C4-2B (cell line): ENCODE data around the gene MIPOL1.

Experiments used
- CTCF ChIP-seq: fragments of 450-650 bp; conservative IDR thresholded peaks from 2 replicates; pipeline ENCODE4 v1.5.1; 2017; ENCODE audit warnings: mild to moderate bottlenecking
- ZFX ChIP-seq: fragments of 450-650 bp; IDR thresholded peaks from 2 replicates; pipeline ENCODE4 v1.6.1; 2017

- TF ChIP-seq CTCF (no peak), ZFX (no peak)
Observed at GRCh38 chr14:37170237-37170636, 27.5 kb upstream of the MIPOL1 start.
